Measurements from ENCODE around the gene PPM1E.
"Not testable (repeated sequence)": the region's sequence is repeated elsewhere in the genome, so short reads cannot be mapped to it uniquely, and the experiment has no call there.

The PPM1E gene

DNA sequence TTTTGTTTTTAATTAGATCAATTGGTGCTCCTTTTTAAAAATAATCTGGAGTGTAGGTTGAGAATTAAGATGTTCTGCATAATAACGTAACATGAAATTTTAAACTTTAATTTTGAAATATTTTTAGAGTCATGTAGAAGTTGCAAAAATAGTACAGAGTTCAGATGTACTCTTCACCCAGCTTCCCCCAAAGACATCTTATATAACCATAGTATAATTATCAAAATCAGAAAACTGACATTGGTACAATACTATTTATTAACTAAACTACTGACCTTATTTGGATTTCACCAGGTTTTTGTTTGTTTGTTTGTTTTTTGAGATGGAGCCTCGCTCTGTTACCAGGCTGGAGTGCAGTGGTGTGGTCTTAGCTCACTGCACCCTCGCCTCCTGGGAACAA lies 76.9 kb downstream of the PPM1E start:
- Histone ChIP-seq H3K36me3 (ENCODE audit: control insufficient read depth, insufficient read depth, low read length) (no peaks in the 10 kb centered on the region), H3K4me3 (ENCODE audit: insufficient read depth, low read depth, low read length) (no peak overlapping the region), H3K27me3 (ENCODE audit: control insufficient read depth, insufficient read depth, low read length, poor library complexity, severe bottlenecking) (no peaks in the 10 kb centered on the region), H3K27ac (ENCODE audit: insufficient read depth, low read depth, low read length, poor library complexity, severe bottlenecking) (no peak overlapping the region), H3K9me3 (ENCODE audit: control insufficient read depth, low read length) (no peaks in the 10 kb centered on the region), H3K4me1 (ENCODE audit: control insufficient read depth, insufficient read depth, low read length) (no peaks in the 10 kb centered on the region)
- WGBS, 2 experiments: 81 to 99% methylated on average over 2 to 3 of the region's 3 CpGs

- WGBS, 2 experiments: 96 to 97% methylated on average over 5 of the region's 5 CpGs
- no peaks in the 10 kb centered on the region for H3K4me1 ChIP-seq (ENCODE audit: control insufficient read depth, insufficient read depth, low read length)
- no peak overlapping the region for H3K27ac ChIP-seq (ENCODE audit: insufficient read depth, low read depth, low read length, poor library complexity, severe bottlenecking)
- no peaks in the 10 kb centered on the region for H3K27me3 ChIP-seq (ENCODE audit: control insufficient read depth, insufficient read depth, low read length, poor library complexity, severe bottlenecking)
- no peak overlapping the region for H3K4me3 ChIP-seq (ENCODE audit: insufficient read depth, low read depth, low read length)
- no peaks in the 10 kb centered on the region for H3K9me3 ChIP-seq (ENCODE audit: control insufficient read depth, low read length)
- H3K36me3 ChIP-seq (ENCODE audit: control insufficient read depth, insufficient read depth, low read length): no peaks in the 10 kb centered on the region
Observed at GRCh38 chr17:58837699-58838098, 82.0 kb downstream of the PPM1E start.

GRCh38 chr17:58840820-58841612 lies 85.4 kb downstream of the PPM1E start:
- Histone ChIP-seq H3K4me3 (ENCODE audit: insufficient read depth, low read depth, low read length) (no peak overlapping the region), H3K27ac (ENCODE audit: insufficient read depth, low read depth, low read length, poor library complexity, severe bottlenecking) (no peak overlapping the region), H3K4me1 (ENCODE audit: control insufficient read depth, insufficient read depth, low read length) (no peaks in the 10 kb centered on the region), H3K36me3 (ENCODE audit: control insufficient read depth, insufficient read depth, low read length) (no peaks in the 10 kb centered on the region), H3K9me3 (ENCODE audit: control insufficient read depth, low read length) (no peaks in the 10 kb centered on the region), H3K27me3 (ENCODE audit: control insufficient read depth, insufficient read depth, low read length, poor library complexity, severe bottlenecking) (no peaks in the 10 kb centered on the region)
- WGBS, 2 experiments: 92 to 100% methylated on average over 3 of the region's 4 CpGs

GRCh38 chr17:58846413-58846812 lies 90.8 kb downstream of the PPM1E start:
- H3K27ac ChIP-seq (ENCODE audit: insufficient read depth, low read depth, low read length, poor library complexity, severe bottlenecking); H3K4me3 ChIP-seq (ENCODE audit: insufficient read depth, low read depth, low read length); H3K9me3 ChIP-seq (ENCODE audit: control insufficient read depth, low read length); H3K36me3 ChIP-seq (ENCODE audit: control insufficient read depth, insufficient read depth, low read length); H3K27me3 ChIP-seq (ENCODE audit: control insufficient read depth, insufficient read depth, low read length, poor library complexity, severe bottlenecking); H3K4me1 ChIP-seq (ENCODE audit: control insufficient read depth, insufficient read depth, low read length): not testable (repeated sequence)
- 84% methylated on average over 3 of the region's 3 CpGs for WGBS, 2 experiments

DNA sequence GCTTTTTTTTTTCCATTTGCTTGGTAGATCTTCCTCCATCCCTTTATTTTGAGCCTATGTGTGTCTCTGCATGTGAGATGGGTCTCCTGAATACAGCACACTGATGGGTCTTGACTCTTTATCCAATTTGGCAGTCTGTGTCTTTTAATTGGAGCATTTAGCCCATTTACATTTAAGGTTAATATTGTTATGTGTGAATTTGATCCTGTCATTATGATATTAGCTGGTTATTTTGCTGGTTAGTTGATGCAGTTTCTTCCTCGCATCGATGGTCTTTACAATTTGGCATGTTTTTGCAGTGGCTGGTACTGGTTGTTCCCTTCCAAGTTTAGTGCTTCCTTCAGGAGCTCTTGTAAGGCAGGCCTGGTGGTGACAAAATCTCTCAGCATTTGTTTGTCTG lies 94.5 kb downstream of the PPM1E start:
- H3K36me3 ChIP-seq (ENCODE audit: control insufficient read depth, insufficient read depth, low read length); H3K4me3 ChIP-seq (ENCODE audit: insufficient read depth, low read depth, low read length); H3K27ac ChIP-seq (ENCODE audit: insufficient read depth, low read depth, low read length, poor library complexity, severe bottlenecking); H3K4me1 ChIP-seq (ENCODE audit: control insufficient read depth, insufficient read depth, low read length); H3K27me3 ChIP-seq (ENCODE audit: control insufficient read depth, insufficient read depth, low read length, poor library complexity, severe bottlenecking); H3K9me3 ChIP-seq (ENCODE audit: control insufficient read depth, low read length): not testable (repeated sequence)
- 97 to 100% methylated on average over 2 of the region's 2 CpGs for WGBS, 2 experiments

- Histone ChIP-seq H3K9me3 (ENCODE audit: control insufficient read depth, low read length) (no peaks in the 10 kb centered on the region), H3K27ac (ENCODE audit: insufficient read depth, low read depth, low read length, poor library complexity, severe bottlenecking) (no peak overlapping the region), H3K4me3 (ENCODE audit: insufficient read depth, low read depth, low read length) (no peak overlapping the region), H3K27me3 (ENCODE audit: control insufficient read depth, insufficient read depth, low read length, poor library complexity, severe bottlenecking) (no peaks in the 10 kb centered on the region), H3K36me3 (ENCODE audit: control insufficient read depth, insufficient read depth, low read length) (no peaks in the 10 kb centered on the region), H3K4me1 (ENCODE audit: control insufficient read depth, insufficient read depth, low read length) (no peaks in the 10 kb centered on the region)
- 87 to 92% methylated on average over 6 of the region's 6 CpGs for WGBS, 2 experiments
Observed at GRCh38 chr17:58865301-58865700, 109.6 kb downstream of the PPM1E start.

GRCh38 chr17:58870747-58871146 lies 115.1 kb downstream of the PPM1E start:
- WGBS, 2 experiments: 90 to 92% methylated on average over 4 of the region's 4 CpGs
- no peaks in the 10 kb centered on the region for H3K9me3 ChIP-seq (ENCODE audit: control insufficient read depth, low read length)

DNA sequence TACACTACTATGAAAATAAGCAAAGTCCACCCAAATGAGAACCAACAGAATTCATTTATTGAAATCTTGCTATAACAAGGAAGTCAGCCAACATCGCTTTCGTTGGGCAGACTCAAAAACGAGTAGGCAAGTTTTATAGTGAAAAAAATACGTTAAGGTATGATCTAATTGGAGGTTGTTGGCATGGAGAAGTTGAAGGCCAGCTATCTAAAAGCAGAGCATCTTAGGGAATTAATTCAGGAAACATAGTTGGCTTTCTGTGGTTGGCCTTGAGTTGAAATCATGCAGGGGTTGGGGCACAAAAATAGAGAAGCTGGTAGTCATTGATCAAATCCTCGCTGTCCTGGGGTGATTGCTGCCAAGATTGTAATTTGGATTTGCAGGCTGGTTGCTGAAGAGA lies 118.3 kb downstream of the PPM1E start:
- H3K9me3 ChIP-seq (ENCODE audit: control insufficient read depth, low read length): no peaks in the 10 kb centered on the region
- WGBS, 2 experiments: 92% methylated on average over 5 of the region's 5 CpGs
- no peak overlapping the region for H3K4me3 ChIP-seq (ENCODE audit: insufficient read depth, low read depth, low read length)
- no peaks in the 10 kb centered on the region for H3K27me3 ChIP-seq (ENCODE audit: control insufficient read depth, insufficient read depth, low read length, poor library complexity, severe bottlenecking)
- no peak overlapping the region for H3K27ac ChIP-seq (ENCODE audit: insufficient read depth, low read depth, low read length, poor library complexity, severe bottlenecking)
- H3K4me1 ChIP-seq (ENCODE audit: control insufficient read depth, insufficient read depth, low read length): no peaks in the 10 kb centered on the region
- H3K36me3 ChIP-seq (ENCODE audit: control insufficient read depth, insufficient read depth, low read length): no peaks in the 10 kb centered on the region

More at GRCh38 chr17:58870747-58871146, 115.1 kb downstream of the PPM1E start:
- H3K4me3 ChIP-seq (ENCODE audit: insufficient read depth, low read depth, low read length): no peak overlapping the region
- no peaks in the 10 kb centered on the region for H3K36me3 ChIP-seq (ENCODE audit: control insufficient read depth, insufficient read depth, low read length)
- H3K4me1 ChIP-seq (ENCODE audit: control insufficient read depth, insufficient read depth, low read length): no peaks in the 10 kb centered on the region
- H3K27ac ChIP-seq (ENCODE audit: insufficient read depth, low read depth, low read length, poor library complexity, severe bottlenecking): no peak overlapping the region
- no peaks in the 10 kb centered on the region for H3K27me3 ChIP-seq (ENCODE audit: control insufficient read depth, insufficient read depth, low read length, poor library complexity, severe bottlenecking)

- H3K9me3 ChIP-seq (ENCODE audit: control insufficient read depth, low read length): no peaks in the 10 kb centered on the region
- no peak overlapping the region for H3K4me3 ChIP-seq (ENCODE audit: insufficient read depth, low read depth, low read length)
- no peaks in the 10 kb centered on the region for H3K27me3 ChIP-seq (ENCODE audit: control insufficient read depth, insufficient read depth, low read length, poor library complexity, severe bottlenecking)
- H3K4me1 ChIP-seq (ENCODE audit: control insufficient read depth, insufficient read depth, low read length): no peaks in the 10 kb centered on the region
- H3K27ac ChIP-seq (ENCODE audit: insufficient read depth, low read depth, low read length, poor library complexity, severe bottlenecking): no peak overlapping the region
- no peaks in the 10 kb centered on the region for H3K36me3 ChIP-seq (ENCODE audit: control insufficient read depth, insufficient read depth, low read length)
Observed at GRCh38 chr17:58875261-58875660, 119.6 kb downstream of the PPM1E start.

DNA sequence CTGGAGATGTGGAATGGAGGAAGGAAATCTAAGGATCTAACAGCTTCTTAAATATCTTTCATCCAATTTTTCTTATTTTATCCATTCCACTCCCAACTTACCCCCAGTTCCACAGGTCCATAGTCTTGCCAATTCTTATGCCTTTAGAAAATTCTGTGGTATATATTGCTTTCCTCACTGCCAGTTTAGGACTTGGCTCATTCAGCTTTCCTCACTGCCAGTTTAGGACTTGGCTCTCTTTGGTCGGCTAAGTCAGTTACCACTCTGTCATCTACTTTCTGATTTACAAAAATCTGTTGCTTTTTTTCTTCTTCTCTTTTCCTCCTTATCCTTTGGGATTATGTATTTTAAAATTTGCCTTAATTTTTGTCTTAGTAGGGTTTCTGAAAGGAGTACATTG lies 128.5 kb downstream of the PPM1E start:
- Histone ChIP-seq H3K27ac (ENCODE audit: insufficient read depth, low read depth, low read length, poor library complexity, severe bottlenecking) (no peak overlapping the region), H3K36me3 (ENCODE audit: control insufficient read depth, insufficient read depth, low read length) (no peaks in the 10 kb centered on the region), H3K4me1 (ENCODE audit: control insufficient read depth, insufficient read depth, low read length) (no peaks in the 10 kb centered on the region), H3K9me3 (ENCODE audit: control insufficient read depth, low read length) (no peaks in the 10 kb centered on the region), H3K4me3 (ENCODE audit: insufficient read depth, low read depth, low read length) (no peak overlapping the region), H3K27me3 (ENCODE audit: control insufficient read depth, insufficient read depth, low read length, poor library complexity, severe bottlenecking) (no peaks in the 10 kb centered on the region)
- 93 to 94% methylated on average over 1 of the region's 1 CpG for WGBS, 2 experiments

GRCh38 chr17:58886514-58886913 lies 130.9 kb downstream of the PPM1E start:
- Histone ChIP-seq H3K36me3 (ENCODE audit: control insufficient read depth, insufficient read depth, low read length) (no peaks in the 10 kb centered on the region), H3K27me3 (ENCODE audit: control insufficient read depth, insufficient read depth, low read length, poor library complexity, severe bottlenecking) (no peaks in the 10 kb centered on the region), H3K4me1 (ENCODE audit: control insufficient read depth, insufficient read depth, low read length) (no peaks in the 10 kb centered on the region), H3K27ac (ENCODE audit: insufficient read depth, low read depth, low read length, poor library complexity, severe bottlenecking) (no peak overlapping the region), H3K9me3 (ENCODE audit: control insufficient read depth, low read length) (no peaks in the 10 kb centered on the region), H3K4me3 (ENCODE audit: insufficient read depth, low read depth, low read length) (no peak overlapping the region)
- WGBS, 2 experiments: 88 to 100% methylated on average over 1 of the region's 1 CpG
